GM19467 (cell line): Measurements from ENCODE around the gene TMEM236.

Experiments used
- ATAC-seq: cut with Tn5 transposase; IDR thresholded peaks from one replicate; pipeline ENCODE4 v1.9.1; 2021; ENCODE audit warnings: mild to moderate bottlenecking, moderate library complexity; ENCODE audit not compliant: unreplicated experiment

The TMEM236 gene

GRCh38 chr10:17816199-17816598 lies 64.2 kb downstream of the TMEM236 start:
- no peak for ATAC-seq

- ATAC-seq: no peak
Measured at GRCh38 chr10:17817316-17817715, 65.3 kb downstream of the TMEM236 start.

GRCh38 chr10:17817790-17818189 lies 65.8 kb downstream of the TMEM236 start:
- ATAC-seq: no peak

GRCh38 chr10:17819836-17820235 lies 67.8 kb downstream of the TMEM236 start:
- no peak for ATAC-seq

GRCh38 chr10:17820943-17821342 lies 68.9 kb downstream of the TMEM236 start:
- no peak for ATAC-seq

- ATAC-seq: no peak
Measured at GRCh38 chr10:17821893-17822292, 69.9 kb downstream of the TMEM236 start.

GRCh38 chr10:17831341-17831740 lies 79.3 kb downstream of the TMEM236 start:
- ATAC-seq: no peak

GRCh38 chr10:17831896-17832295 lies 79.9 kb downstream of the TMEM236 start:
- no peak for ATAC-seq

GRCh38 chr10:17833656-17834055 lies 81.7 kb downstream of the TMEM236 start:
- no peak for ATAC-seq

GRCh38 chr10:17835688-17836087 lies 83.7 kb downstream of the TMEM236 start:
- no peak for ATAC-seq

GRCh38 chr10:17836942-17837341 lies 84.9 kb downstream of the TMEM236 start:
- ATAC-seq: no peak

- ATAC-seq: no peak
Measured at GRCh38 chr10:17838080-17838648, 86.2 kb downstream of the TMEM236 start.

GRCh38 chr10:17841050-17841449 lies 89.0 kb downstream of the TMEM236 start:
- no peak for ATAC-seq

- no peak for ATAC-seq
Measured at GRCh38 chr10:17842641-17843040, 90.6 kb downstream of the TMEM236 start.

GRCh38 chr10:17847585-17848296 lies 95.7 kb downstream of the TMEM236 start:
- ATAC-seq: no peak

- no peak for ATAC-seq
Measured at GRCh38 chr10:17848646-17849045, 96.6 kb downstream of the TMEM236 start.
